BLaER1 treated with 17β-estradiol and CSF1 and Interleukin-3, amounts not matched to agents 10 nM and 100 nM (cell line): Measurements from ENCODE around the gene TMPRSS6.
"Not testable (repeated sequence)": the region's sequence is repeated elsewhere in the genome, so short reads cannot be mapped to it uniquely, and the experiment has no call there.

ENCODE experiments used
- H3K27ac ChIP-seq, 11 experiments: shearing (Covaris generic); formaldehyde crosslinking; 2 replicates each; pipeline ENCODE4 v1.8.1; 2022
- H3K27me3 ChIP-seq, 11 experiments: shearing (Covaris generic); formaldehyde crosslinking; 2 replicates each; pipeline ENCODE4 v1.8.1; 2022
- H3K36me3 ChIP-seq, 11 experiments: shearing (Covaris generic); formaldehyde crosslinking; 2 replicates each; pipeline ENCODE4 v1.8.1; 2022
- H3K4me1 ChIP-seq, 10 experiments: shearing (Covaris generic); formaldehyde crosslinking; 2 replicates each; pipeline ENCODE4 v1.8.1; 2022
- H3K4me2 ChIP-seq, 11 experiments: shearing (Covaris generic); formaldehyde crosslinking; 2 replicates each; pipeline ENCODE4 v1.8.1; 2022
- H3K4me3 ChIP-seq, 10 experiments: shearing (Covaris generic); formaldehyde crosslinking; 2 replicates each; pipeline ENCODE4 v1.8.1; 2022
- H3K9ac ChIP-seq, 11 experiments: shearing (Covaris generic); formaldehyde crosslinking; 2 replicates each; pipeline ENCODE4 v1.8.1; 2022
- H3K9me3 ChIP-seq, 11 experiments: shearing (Covaris generic); formaldehyde crosslinking; replicated peaks in 1 of 11; 2 replicates each; pipeline ENCODE4 v1.8.1; 2022
- H4K20me1 ChIP-seq, 11 experiments: shearing (Covaris generic); formaldehyde crosslinking; 2 replicates each; pipeline ENCODE4 v1.8.1; 2022
- Cebpa-rat ChIP-seq, 11 experiments: shearing (Covaris generic); IDR thresholded peaks; 2 replicates each; pipeline ENCODE4 v1.8.1; 2022

Gene TMPRSS6

GRCh38 chr22:37079668-37080171 is 29.8 kb downstream of the TMPRSS6 start:
- Histone ChIP-seq H3K9me3 (no peaks in the 10 kb centered on the region), H3K4me1 (peaks cover 22 to 50% (median 43%) of the 10 kb centered on the region in 10 experiments), H3K36me3 (no peaks in the 10 kb centered on the region), H3K4me2 (peak overlapping the region; percentile 46 to 80 (median 72)), H3K27me3 (no peaks in the 10 kb centered on the region), H3K9ac (no peak overlapping the region; a peak in 1 of 22 replicates), H3K27ac (peak overlapping the region in 3 of 11 experiments; percentile 3 to 11 (median 9); a peak in 2 of 22 replicates), H4K20me1 (peaks cover 0 to 4% (median 0%) of the 10 kb centered on the region in 11 experiments; a peak in 1 of 22 replicates), H3K4me3 (no peak overlapping the region)
- TF ChIP-seq Cebpa-rat (IDR thresholded peaks at IDR 0.05), result no peak

DNA sequence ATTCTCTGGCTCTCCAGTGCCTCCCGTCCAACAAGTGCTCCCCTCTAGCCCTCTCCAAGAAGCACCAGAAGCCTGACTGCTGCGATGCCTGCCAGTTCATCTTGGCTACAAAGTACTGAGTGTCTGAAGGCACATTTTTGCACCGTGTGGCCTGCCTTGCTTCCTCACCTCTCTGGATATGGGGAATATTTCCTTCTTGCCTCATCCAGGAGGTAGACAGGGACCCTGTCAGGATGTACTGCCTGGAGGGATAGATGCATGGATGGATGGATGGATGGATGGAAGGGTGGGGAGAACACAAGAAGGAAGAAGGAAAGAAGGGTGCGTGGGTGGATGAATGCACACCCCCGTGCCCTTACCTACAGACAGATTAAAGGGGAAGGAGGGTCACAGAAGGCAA is 30.4 kb downstream of the TMPRSS6 start:
- no peak overlapping the region for H3K4me3 ChIP-seq
- TF ChIP-seq Cebpa-rat (IDR thresholded peaks at IDR 0.05), result no peak
- H3K9ac ChIP-seq, result no peak overlapping the region; a peak in 1 of 22 replicates

GRCh38 chr22:37077802-37078448 is 31.6 kb downstream of the TMPRSS6 start:
- no peaks in the 10 kb centered on the region for H3K36me3 ChIP-seq
- no peaks in the 10 kb centered on the region for H3K9me3 ChIP-seq
- H3K27ac ChIP-seq, result no peak overlapping the region
- H3K4me2 ChIP-seq, result peak overlapping the region in 7 of 11 experiments; percentile 24 to 68 (median 45); a peak in 10 of 22 replicates
- peaks cover 0 to 4% (median 0%) of the 10 kb centered on the region in 11 experiments; a peak in 1 of 22 replicates for H4K20me1 ChIP-seq
- peaks cover 22 to 46% (median 42%) of the 10 kb centered on the region in 10 experiments for H3K4me1 ChIP-seq
- no peak overlapping the region for H3K4me3 ChIP-seq
- no peak overlapping the region for H3K9ac ChIP-seq
- no peak for TF ChIP-seq Cebpa-rat (IDR thresholded peaks at IDR 0.05)
- no peaks in the 10 kb centered on the region for H3K27me3 ChIP-seq

More for the DNA sequence above, 30.4 kb downstream of the TMPRSS6 start:
- H4K20me1 ChIP-seq, result peaks cover 0 to 4% (median 0%) of the 10 kb centered on the region in 11 experiments; a peak in 1 of 22 replicates
- peak overlapping the region; percentile 46 to 80 (median 72); a peak in 21 of 22 replicates for H3K4me2 ChIP-seq
- H3K36me3 ChIP-seq, result no peaks in the 10 kb centered on the region
- H3K27me3 ChIP-seq, result no peaks in the 10 kb centered on the region
- H3K9me3 ChIP-seq, result no peaks in the 10 kb centered on the region
- H3K27ac ChIP-seq, result 0 out of 22 replicates have a peak overlapping the region, but pooled peaks of 1 of the 11 experiments have one; percentile 3
- H3K4me1 ChIP-seq, result peaks cover 22 to 46% (median 42%) of the 10 kb centered on the region in 10 experiments

DNA sequence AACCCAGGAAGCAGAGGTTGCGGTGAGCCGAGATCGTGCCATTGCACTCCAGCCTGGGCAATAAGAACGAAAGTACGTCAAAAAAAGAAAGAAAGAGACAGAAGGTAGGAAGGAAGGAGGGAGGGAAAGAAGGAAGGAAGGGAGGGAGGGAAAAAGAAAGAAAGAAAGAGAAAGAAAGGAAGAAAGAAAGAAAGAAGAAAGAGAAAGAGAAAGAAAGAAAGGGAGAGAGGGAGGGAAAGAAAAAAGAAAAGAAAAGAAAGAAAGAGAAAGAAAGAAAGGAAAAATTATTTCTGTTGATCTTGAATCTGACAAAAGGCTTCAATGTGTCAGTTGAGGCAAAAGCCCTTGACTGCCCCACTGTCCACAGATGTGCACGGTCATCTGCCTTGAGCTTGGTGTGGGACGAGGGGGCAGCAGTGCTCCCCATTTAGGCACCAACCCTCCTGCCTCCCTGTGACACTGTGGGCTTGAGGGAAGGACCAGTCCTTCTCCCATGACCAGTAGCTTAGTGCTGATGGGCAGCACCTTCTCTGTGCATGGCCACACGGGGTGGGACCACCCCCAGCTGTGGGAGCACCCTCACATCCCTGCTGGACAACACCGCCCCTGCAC is 33.6 kb downstream of the TMPRSS6 start:
- no peaks in the 10 kb centered on the region; a peak in 1 of 22 replicates for H3K27me3 ChIP-seq
- H3K4me1 ChIP-seq, result peaks cover 21 to 31% (median 28%) of the 10 kb centered on the region in 10 experiments
- no peak overlapping the region for H3K9ac ChIP-seq
- no peak overlapping the region for H3K4me2 ChIP-seq
- H3K4me3 ChIP-seq, result no peak overlapping the region
- H4K20me1 ChIP-seq, result peaks cover 0 to 4% (median 0%) of the 10 kb centered on the region in 11 experiments; a peak in 1 of 22 replicates
- peaks cover 0 to 7% (median 0%) of the 10 kb centered on the region in 11 experiments; a peak in 2 of 22 replicates for H3K9me3 ChIP-seq
- no peaks in the 10 kb centered on the region for H3K36me3 ChIP-seq
- no peak overlapping the region for H3K27ac ChIP-seq
- TF ChIP-seq Cebpa-rat (IDR thresholded peaks at IDR 0.05), result no peak

DNA sequence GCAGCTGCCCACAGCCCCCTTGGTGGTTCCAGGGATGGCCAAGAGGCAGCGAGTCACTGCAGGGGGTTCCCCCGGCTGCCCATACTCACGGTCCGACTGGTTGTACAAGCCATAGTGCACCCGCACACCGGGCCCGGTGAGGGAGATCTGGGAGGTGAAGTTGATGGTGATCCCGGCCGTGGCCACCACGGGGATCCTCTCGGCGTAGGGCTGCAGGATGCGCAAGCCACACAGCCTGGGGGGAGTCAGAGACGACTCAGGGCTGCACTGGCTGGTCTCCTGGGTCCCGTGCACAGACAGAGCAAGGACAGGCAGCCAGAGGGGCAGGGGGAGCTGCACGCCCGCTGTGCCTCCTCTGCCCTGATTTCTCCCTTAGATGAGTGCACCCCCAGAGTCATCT is 34.5 kb downstream of the TMPRSS6 start:
- H3K4me1 ChIP-seq, result peaks cover 12 to 22% (median 19%) of the 10 kb centered on the region in 10 experiments
- H3K27ac ChIP-seq, result no peak overlapping the region
- H3K9me3 ChIP-seq, result peaks cover 0 to 7% (median 0%) of the 10 kb centered on the region in 11 experiments; a peak in 2 of 22 replicates
- no peak overlapping the region for H3K9ac ChIP-seq
- peaks cover 0 to 4% (median 0%) of the 10 kb centered on the region in 11 experiments; a peak in 1 of 22 replicates for H4K20me1 ChIP-seq
- H3K4me2 ChIP-seq, result no peak overlapping the region
- no peak for TF ChIP-seq Cebpa-rat (IDR thresholded peaks at IDR 0.05)
- H3K27me3 ChIP-seq, result peaks cover under 1 to 8% (median 3%) of the 10 kb centered on the region in 11 experiments; a peak in 9 of 22 replicates
- H3K36me3 ChIP-seq, result no peaks in the 10 kb centered on the region
- no peak overlapping the region for H3K4me3 ChIP-seq

GRCh38 chr22:37074537-37074936 is 35.0 kb downstream of the TMPRSS6 start:
- Histone ChIP-seq H3K4me3 (no peak overlapping the region), H3K27ac (no peak overlapping the region), H3K27me3 (peaks cover 4 to 13% (median 8%) of the 10 kb centered on the region in 11 experiments; a peak in 15 of 22 replicates), H3K9me3 (peaks cover 0 to 7% (median 0%) of the 10 kb centered on the region in 11 experiments; a peak in 2 of 22 replicates), H4K20me1 (peaks cover 0 to 4% (median 0%) of the 10 kb centered on the region in 11 experiments; a peak in 1 of 22 replicates), H3K9ac (no peak overlapping the region), H3K4me1 (peaks cover 7 to 17% (median 14%) of the 10 kb centered on the region in 10 experiments), H3K4me2 (no peak overlapping the region), H3K36me3 (no peaks in the 10 kb centered on the region)
- no peak for TF ChIP-seq Cebpa-rat (IDR thresholded peaks at IDR 0.05)

GRCh38 chr22:37072673-37073072 is 36.8 kb downstream of the TMPRSS6 start:
- TF ChIP-seq Cebpa-rat (IDR thresholded peaks at IDR 0.05), result no peak
- no peak overlapping the region for H3K4me2 ChIP-seq
- H3K27me3 ChIP-seq, result peaks cover 14 to 32% (median 25%) of the 10 kb centered on the region in 11 experiments
- no peaks in the 10 kb centered on the region for H3K36me3 ChIP-seq
- no peak overlapping the region for H3K27ac ChIP-seq
- peaks cover 0 to 6% (median 0%) of the 10 kb centered on the region in 11 experiments; a peak in 2 of 22 replicates for H4K20me1 ChIP-seq
- no peak overlapping the region for H3K4me3 ChIP-seq
- peaks cover 0 to 7% (median 0%) of the 10 kb centered on the region in 11 experiments; a peak in 2 of 22 replicates for H3K9me3 ChIP-seq
- peaks cover 0 to under 1% (median 0%) of the 10 kb centered on the region in 10 experiments; a peak in 2 of 20 replicates for H3K4me1 ChIP-seq
- no peak overlapping the region for H3K9ac ChIP-seq

GRCh38 chr22:37071850-37072592 is 37.5 kb downstream of the TMPRSS6 start:
- H3K4me3 ChIP-seq, H3K4me2 ChIP-seq, H3K9ac ChIP-seq, H3K36me3 ChIP-seq, H3K4me1 ChIP-seq, H3K9me3 ChIP-seq, H3K27ac ChIP-seq: not testable (repeated sequence)
- peaks cover 14 to 34% (median 28%) of the 10 kb centered on the region in 11 experiments for H3K27me3 ChIP-seq
- peaks cover 0 to 12% (median 0%) of the 10 kb centered on the region in 11 experiments; a peak in 4 of 22 replicates for H4K20me1 ChIP-seq
